Liver (tissue), 3 donors: ENCODE measurements around the gene KCP.

ENCODE experiments used
- ATF3 ChIP-seq: IDR thresholded peaks from 2 replicates; pipeline ENCODE4 v1.6.1; 2016; ENCODE audit warnings: antibody characterized with exemption
- CTCF ChIP-seq: fragments of 150-350 bp; IDR thresholded peaks from 2 replicates; pipeline ENCODE4 v1.5.1; 2017; ENCODE audit warnings: improper control_type of control experiment, low read depth, low read length; ENCODE audit not compliant: missing input control
- FOXA1 ChIP-seq: IDR thresholded peaks from 2 replicates; pipeline ENCODE4 v1.6.1; 2016; ENCODE audit warnings: antibody characterized with exemption
- JUND ChIP-seq, 2 donors: IDR thresholded peaks; 2 replicates each; pipeline ENCODE4 v1.6.1; 2016; ENCODE audit warnings: antibody characterized with exemption in 2 of 2
- MAX ChIP-seq: IDR thresholded peaks from 2 replicates; pipeline ENCODE4 v1.6.1; 2016; ENCODE audit warnings: antibody characterized with exemption
- RAD21 ChIP-seq, 2 donors: IDR thresholded peaks; 2 replicates each; pipeline ENCODE4 v1.6.1; 2016; ENCODE audit warnings: antibody characterized with exemption in 2 of 2, mild to moderate bottlenecking in 2 of 2
- REST ChIP-seq: IDR thresholded peaks from 2 replicates; pipeline ENCODE4 v1.6.1; 2016; ENCODE audit warnings: antibody characterized with exemption, mild to moderate bottlenecking
- TAF1 ChIP-seq: conservative IDR thresholded peaks from 2 replicates; pipeline ENCODE4 v1.6.1; 2016; ENCODE audit warnings: antibody characterized with exemption, mild to moderate bottlenecking
- YY1 ChIP-seq: IDR thresholded peaks from 2 replicates; pipeline ENCODE4 v1.6.1; 2016; ENCODE audit warnings: antibody characterized with exemption, mild to moderate bottlenecking
- ZBTB33 ChIP-seq: IDR thresholded peaks from 2 replicates; pipeline ENCODE4 v1.6.1; 2016; ENCODE audit warnings: antibody characterized with exemption
- donor health status: healthy.
- donor health status: healthy.

GRCh38 chr7:128877756-128878120 lies 32.8 kb downstream of the KCP start:
- TF ChIP-seq CTCF, result no peak
- no peak for TF ChIP-seq TAF1
- TF ChIP-seq REST, result no peak
- TF ChIP-seq JUND (IDR thresholded peaks at IDR 0.05), result no peak
- TF ChIP-seq RAD21 (IDR thresholded peaks at IDR 0.05), result no peak
- TF ChIP-seq ATF3, result no peak
- TF ChIP-seq MAX, result no peak
- TF ChIP-seq YY1, result no peak
- no peak for TF ChIP-seq ZBTB33
- TF ChIP-seq FOXA1, result no peak
